ENCODE measurements around the gene ZNF281.

GRCh38 chr1:200415789-200416593, 6.2 kb upstream of the ZNF281 start:
- TF ChIP-seq EZH2 (IDR thresholded peaks at IDR 0.05; ENCODE audit: insufficient read depth, poor library complexity, severe bottlenecking) (no peak), EZH2phosphoT487 (IDR thresholded peaks at IDR 0.05; ENCODE audit: insufficient read depth, low read depth) (no peak)
